Neutrophil (primary cell): ENCODE measurements around the gene FGR.

Experiments
- H3K27ac ChIP-seq: fragments of 200-600 bp; sonication (generic); 2 replicates; pipeline ENCODE4 v1.5.1; 2016; ENCODE audit warnings: mild to moderate bottlenecking, moderate library complexity
- H3K27me3 ChIP-seq: fragments of 200-600 bp; sonication (generic); 2 replicates; pipeline ENCODE4 v1.6.0; 2016; ENCODE audit warnings: mild to moderate bottlenecking
- H3K36me3 ChIP-seq: fragments of 200-600 bp; sonication (generic); 2 replicates; pipeline ENCODE4 v1.5.1; 2017
- H3K4me1 ChIP-seq, 2 experiments: fragments of 200-600 bp in 1 of 2; sonication (generic) in 1 of 2; 1 replicate in 1 of 2; 2 replicates in 1 of 2; pipeline versions ENCODE4 v1.5.1 to v1.6.1; 2013 to 2016; ENCODE audit warnings: low read depth in 1 of 2, low read length in 1 of 2, mild to moderate bottlenecking in 1 of 2, moderate library complexity in 1 of 2; ENCODE audit not compliant: control insufficient read depth in 1 of 2, insufficient read depth in 1 of 2
- H3K4me3 ChIP-seq, 2 experiments: fragments of 200-600 bp in 1 of 2; sonication (generic) in 1 of 2; 1 replicate in 1 of 2; 2 replicates in 1 of 2; pipeline ENCODE4 v1.5.1; 2013 to 2016; ENCODE audit warnings: low read depth in 1 of 2, low read length in 1 of 2, mild to moderate bottlenecking in 1 of 2, moderate library complexity in 1 of 2
- H3K9me3 ChIP-seq: fragments of 200-600 bp; sonication (generic); 2 replicates; pipeline ENCODE4 v1.5.1; 2016
- TF ChIP-seq, protein P1 (sequence below): fragments of 200-600 bp; sonication (generic); IDR thresholded peaks from 2 replicates; pipeline ENCODE4 v1.5.1; 2016; ENCODE audit warnings: antibody characterized with exemption

Gene FGR

DNA sequence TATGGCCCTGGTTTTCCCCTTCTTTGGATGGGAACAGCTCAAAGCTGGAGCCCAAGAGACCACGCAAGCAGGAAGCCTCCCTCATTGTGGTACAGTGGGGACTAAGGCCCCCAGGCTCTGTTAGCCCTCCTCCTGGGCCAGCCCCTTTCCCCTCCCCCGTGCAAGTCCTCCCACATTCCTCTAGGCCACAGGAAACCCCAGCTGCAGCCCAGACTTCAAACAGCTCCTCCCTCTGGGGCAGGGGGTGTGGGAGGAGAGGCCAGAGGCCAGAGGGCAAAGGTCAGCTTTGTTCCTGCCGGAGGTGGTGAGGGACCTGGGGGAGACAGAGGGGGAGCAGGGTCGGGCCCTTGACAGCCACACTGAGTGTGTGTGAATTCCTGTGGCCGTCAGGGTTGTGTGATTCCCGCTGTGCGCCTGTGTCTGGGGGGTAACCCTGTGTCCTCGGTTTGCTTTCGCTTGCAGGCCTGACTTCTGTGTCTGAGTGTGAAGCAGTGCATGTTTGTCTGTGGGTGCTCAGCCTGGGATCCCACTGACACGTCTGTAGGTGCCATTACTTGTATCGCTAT, 27.7 kb downstream of the FGR start:
- H3K27me3 ChIP-seq = peaks cover 23% of the 10 kb centered on the region
- TF ChIP-seq, protein P1, sequence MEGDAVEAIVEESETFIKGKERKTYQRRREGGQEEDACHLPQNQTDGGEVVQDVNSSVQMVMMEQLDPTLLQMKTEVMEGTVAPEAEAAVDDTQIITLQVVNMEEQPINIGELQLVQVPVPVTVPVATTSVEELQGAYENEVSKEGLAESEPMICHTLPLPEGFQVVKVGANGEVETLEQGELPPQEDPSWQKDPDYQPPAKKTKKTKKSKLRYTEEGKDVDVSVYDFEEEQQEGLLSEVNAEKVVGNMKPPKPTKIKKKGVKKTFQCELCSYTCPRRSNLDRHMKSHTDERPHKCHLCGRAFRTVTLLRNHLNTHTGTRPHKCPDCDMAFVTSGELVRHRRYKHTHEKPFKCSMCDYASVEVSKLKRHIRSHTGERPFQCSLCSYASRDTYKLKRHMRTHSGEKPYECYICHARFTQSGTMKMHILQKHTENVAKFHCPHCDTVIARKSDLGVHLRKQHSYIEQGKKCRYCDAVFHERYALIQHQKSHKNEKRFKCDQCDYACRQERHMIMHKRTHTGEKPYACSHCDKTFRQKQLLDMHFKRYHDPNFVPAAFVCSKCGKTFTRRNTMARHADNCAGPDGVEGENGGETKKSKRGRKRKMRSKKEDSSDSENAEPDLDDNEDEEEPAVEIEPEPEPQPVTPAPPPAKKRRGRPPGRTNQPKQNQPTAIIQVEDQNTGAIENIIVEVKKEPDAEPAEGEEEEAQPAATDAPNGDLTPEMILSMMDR = no peak
- H3K27ac ChIP-seq = no peak overlapping the region
- peaks cover 1% of the 10 kb centered on the region for H3K9me3 ChIP-seq
- peaks cover 21% of the 10 kb centered on the region for H3K36me3 ChIP-seq
- peaks cover 34 to 52% of the 10 kb centered on the region in 2 experiments for H3K4me1 ChIP-seq
- H3K4me3 ChIP-seq = no peak overlapping the region

DNA sequence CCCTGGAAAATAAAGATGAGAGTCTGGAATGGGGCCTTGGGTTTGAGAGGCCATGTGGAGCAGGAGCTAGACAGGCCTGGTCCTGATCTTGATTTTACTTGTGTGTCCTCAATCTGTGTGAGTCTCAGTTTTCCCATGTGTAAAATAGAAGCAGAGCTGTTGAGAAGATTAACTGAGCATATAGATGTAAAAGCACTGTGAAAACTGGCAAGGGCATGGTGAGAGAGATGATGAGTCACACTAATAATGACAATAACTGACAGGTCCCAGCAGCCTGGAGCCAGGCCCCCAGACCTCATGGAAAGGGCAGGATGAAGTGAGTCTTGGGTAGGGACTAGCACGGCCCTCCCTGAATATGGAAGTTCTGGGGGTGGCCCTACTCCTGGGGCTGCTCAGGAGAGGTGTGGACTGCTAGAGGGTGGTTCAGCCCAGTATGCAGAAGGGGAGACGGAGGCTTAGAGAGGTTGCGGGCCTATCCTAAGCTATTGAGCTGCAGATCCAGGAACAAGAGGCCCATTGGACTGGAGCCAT, 28.2 kb downstream of the FGR start:
- peaks cover 37 to 57% of the 10 kb centered on the region in 2 experiments for H3K4me1 ChIP-seq
- TF ChIP-seq, protein P1 = no peak
- no peak overlapping the region for H3K4me3 ChIP-seq
- no peaks in the 10 kb centered on the region for H3K9me3 ChIP-seq
- H3K27me3 ChIP-seq = peaks cover 28% of the 10 kb centered on the region
- no peak overlapping the region for H3K27ac ChIP-seq
- peaks cover 15% of the 10 kb centered on the region for H3K36me3 ChIP-seq

DNA sequence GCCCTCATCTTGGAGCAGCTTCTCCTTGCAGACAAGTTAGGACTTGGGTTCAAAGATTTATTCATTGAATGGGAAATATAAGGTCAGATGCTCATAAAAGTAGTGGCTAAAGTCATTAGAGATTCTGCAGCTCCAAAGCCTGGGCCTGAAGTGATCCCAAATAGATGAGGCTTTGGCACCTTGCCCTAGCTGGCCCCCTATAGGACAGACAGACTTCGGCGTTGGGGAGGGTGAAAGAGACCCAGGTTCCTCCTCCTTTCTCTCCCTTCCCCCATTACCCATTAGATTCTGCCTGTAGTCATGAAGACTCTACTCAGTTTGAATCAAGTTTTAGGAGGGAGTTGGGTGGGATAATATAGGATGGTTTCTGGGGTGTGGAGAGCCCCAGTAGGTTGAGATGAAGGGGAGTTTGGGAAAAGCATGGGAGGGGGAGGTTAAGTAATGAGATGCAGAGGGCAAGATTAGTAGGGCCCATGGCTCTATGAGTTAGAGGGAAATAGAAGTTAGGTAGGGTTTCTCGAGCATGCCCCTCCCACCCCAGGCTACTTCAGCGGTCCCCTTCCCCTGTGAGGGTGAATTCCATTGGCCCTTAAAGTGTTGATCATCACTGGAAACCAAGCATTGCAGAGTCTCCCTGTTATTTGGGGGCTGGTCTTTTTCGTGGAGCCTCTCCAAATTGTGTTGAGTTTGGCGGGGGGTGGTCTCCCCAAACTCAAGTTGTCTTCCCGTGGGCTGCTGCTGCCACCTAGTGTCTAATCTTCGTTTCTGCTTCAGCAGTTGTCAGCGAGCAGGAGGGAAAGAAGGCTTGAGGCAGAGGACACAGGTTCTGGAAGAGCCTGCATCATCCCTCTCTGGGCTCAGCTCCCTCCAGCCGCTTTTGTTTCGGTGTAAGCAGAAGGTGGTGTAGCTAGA, 28.9 kb downstream of the FGR start:
- H3K27ac ChIP-seq = no peak overlapping the region
- peaks cover 37 to 57% of the 10 kb centered on the region in 2 experiments for H3K4me1 ChIP-seq
- peaks cover 35% of the 10 kb centered on the region for H3K27me3 ChIP-seq
- H3K9me3 ChIP-seq = no peaks in the 10 kb centered on the region
- TF ChIP-seq, protein P1 = peak; percentile 72
- H3K36me3 ChIP-seq = peaks cover 8% of the 10 kb centered on the region
- H3K4me3 ChIP-seq = no peak overlapping the region

DNA sequence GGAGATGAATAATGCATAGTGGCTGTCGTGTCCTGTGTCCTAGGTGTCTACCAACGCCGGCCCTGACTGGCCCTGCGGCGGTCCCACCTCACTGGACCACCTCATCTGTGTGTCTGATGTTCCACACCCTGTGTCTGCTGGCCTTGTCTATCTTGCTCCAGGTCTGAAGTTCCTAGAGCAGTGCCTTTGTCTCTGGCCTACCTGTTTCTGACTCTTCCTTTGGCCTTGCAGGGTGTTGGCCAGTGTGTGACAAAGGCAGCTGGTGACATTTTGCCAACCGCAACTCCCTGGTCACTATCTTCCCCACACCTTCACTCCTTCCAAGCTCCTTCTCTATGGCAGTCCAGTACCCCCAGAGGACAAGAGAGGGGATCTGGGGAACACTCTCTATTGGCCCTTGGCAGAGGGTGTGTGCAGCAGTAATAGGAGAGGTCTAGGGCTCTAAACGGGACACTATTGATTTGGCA, 29.7 kb downstream of the FGR start:
- H3K4me3 ChIP-seq = no peak overlapping the region
- TF ChIP-seq, protein P1 = no peak
- peaks cover 35 to 53% of the 10 kb centered on the region in 2 experiments for H3K4me1 ChIP-seq
- H3K9me3 ChIP-seq = no peaks in the 10 kb centered on the region
- no peak overlapping the region for H3K27ac ChIP-seq
- H3K36me3 ChIP-seq = peaks cover under 1% of the 10 kb centered on the region
- peaks cover 43% of the 10 kb centered on the region for H3K27me3 ChIP-seq

DNA sequence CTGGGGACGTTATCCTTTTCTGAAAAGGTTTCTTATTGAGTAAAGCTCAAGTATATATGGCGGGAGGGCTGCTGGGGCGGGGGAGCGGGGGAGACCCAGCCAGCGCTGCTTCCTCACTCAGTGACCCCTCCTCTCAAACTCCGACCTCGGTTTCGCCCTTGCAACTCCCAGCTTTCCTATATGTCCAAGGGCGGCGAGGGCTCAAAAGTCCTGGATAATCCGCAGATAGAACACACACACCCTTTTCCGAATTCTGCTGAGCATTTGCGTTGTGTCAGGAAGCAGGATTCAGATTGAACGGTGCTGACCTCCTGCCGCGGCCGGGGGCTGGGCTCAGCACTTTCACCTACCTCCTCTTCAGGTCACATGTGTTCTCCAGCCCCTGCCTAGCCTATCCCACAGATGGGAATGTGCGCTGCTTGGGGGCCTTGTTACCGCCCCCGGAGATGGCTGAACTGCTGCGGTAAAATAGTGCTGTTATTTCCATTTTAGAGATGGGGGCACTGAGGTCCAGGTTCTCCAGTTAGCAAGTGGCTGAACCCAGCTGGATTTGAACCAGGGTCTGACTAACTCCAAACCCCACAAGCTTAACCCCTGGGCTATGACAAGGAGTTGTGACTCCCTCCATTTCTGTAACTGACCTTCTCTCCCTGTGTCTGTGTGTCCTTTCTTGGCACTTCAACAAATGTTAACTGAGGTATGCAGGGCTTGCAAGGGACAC, 30.2 kb downstream of the FGR start:
- Histone ChIP-seq H3K4me1 (peaks cover 29 to 47% of the 10 kb centered on the region in 2 experiments), H3K9me3 (no peaks in the 10 kb centered on the region), H3K27me3 (peaks cover 48% of the 10 kb centered on the region), H3K36me3 (no peaks in the 10 kb centered on the region), H3K4me3 (peak overlapping the region; percentile 70 to 96), H3K27ac (no peak overlapping the region)
- TF ChIP-seq, protein P1 = no peak
